ENCODE data around the gene CBY3. TPM values are rescaled to one million over a fixed set of nuclear protein-coding genes. Genes with fewer than 3 reads are reported as not detected.
"Not testable (repeated sequence)": the region's sequence is repeated elsewhere in the genome, so short reads cannot be mapped to it uniquely, and the experiment has no call there.

CBY3 gene
- total RNA-seq, 4 donors from 2014 or later: not detected

- DNase-seq (no peak), ATAC-seq (peak; percentile 4 to 10)
- Histone ChIP-seq H3K27me3 (no peaks in the 10 kb centered on the region), H3K36me3 (no peaks in the 10 kb centered on the region), H3K27ac (peak overlapping the region; percentile 84 to 100 (median 96)), H3K4me3 (peak overlapping the region; percentile 80 to 99 (median 86)), H3K9me3 (no peaks in the 10 kb centered on the region), H3K4me1 (peaks cover 21 to 34% of the 10 kb centered on the region in 2 donors)
- TF ChIP-seq POLR2A (IDR thresholded peaks at IDR 0.05): no peak
- TF ChIP-seq, protein P1, sequence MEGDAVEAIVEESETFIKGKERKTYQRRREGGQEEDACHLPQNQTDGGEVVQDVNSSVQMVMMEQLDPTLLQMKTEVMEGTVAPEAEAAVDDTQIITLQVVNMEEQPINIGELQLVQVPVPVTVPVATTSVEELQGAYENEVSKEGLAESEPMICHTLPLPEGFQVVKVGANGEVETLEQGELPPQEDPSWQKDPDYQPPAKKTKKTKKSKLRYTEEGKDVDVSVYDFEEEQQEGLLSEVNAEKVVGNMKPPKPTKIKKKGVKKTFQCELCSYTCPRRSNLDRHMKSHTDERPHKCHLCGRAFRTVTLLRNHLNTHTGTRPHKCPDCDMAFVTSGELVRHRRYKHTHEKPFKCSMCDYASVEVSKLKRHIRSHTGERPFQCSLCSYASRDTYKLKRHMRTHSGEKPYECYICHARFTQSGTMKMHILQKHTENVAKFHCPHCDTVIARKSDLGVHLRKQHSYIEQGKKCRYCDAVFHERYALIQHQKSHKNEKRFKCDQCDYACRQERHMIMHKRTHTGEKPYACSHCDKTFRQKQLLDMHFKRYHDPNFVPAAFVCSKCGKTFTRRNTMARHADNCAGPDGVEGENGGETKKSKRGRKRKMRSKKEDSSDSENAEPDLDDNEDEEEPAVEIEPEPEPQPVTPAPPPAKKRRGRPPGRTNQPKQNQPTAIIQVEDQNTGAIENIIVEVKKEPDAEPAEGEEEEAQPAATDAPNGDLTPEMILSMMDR (IDR thresholded peaks at IDR 0.05 in 4 of 5, conservative IDR thresholded peaks at IDR 0.05 in 1 of 5): no peak
- intact Hi-C loops (cut with DNase I; ENCODE audit: low total_unique reads) (no loop called here), in situ Hi-C loops (cut with MboI; ENCODE audit: low sequenced_read_pairs in 4 of 4) (no loop called here)
Measured at GRCh38 chr5:179699616-179700237, 18.9 kb upstream of the CBY3 start.

GRCh38 chr5:179698935-179699615, 18.2 kb upstream of the CBY3 start, which contains the start of gene CANX:
Gene CANX, plus strand, starts transcription at chr5:179698967. Its CDS starts 6,715 bp downstream, at chr5:179705682.
- Histone ChIP-seq H3K4me3 (peak within 1 kb of the TSS; percentile 83 to 99 (median 88)), H3K36me3 (no peaks in the 10 kb centered on the region), H3K27me3 (no peaks in the 10 kb centered on the region), H3K4me1 (peaks cover 21 to 34% of the 10 kb centered on the region in 2 donors), H3K9me3 (no peaks in the 10 kb centered on the region), H3K27ac (peak within 1 kb of the TSS; percentile 93 to 100 (median 98))
- in situ Hi-C loops (cut with MboI; ENCODE audit: low sequenced_read_pairs in 4 of 4) (no loop called here), intact Hi-C loops (cut with DNase I; ENCODE audit: low total_unique reads) (loop anchor here (1.0 kb wide), 7 partner anchors 21 to 208 kb away; partner anchors contain the start of genes MAML1, MGAT4B, MRNIP and TBC1D9B)
- peak; percentile 31 for ATAC-seq
- DNase-seq: no peak
- peak; percentile 89 for TF ChIP-seq POLR2A (IDR thresholded peaks at IDR 0.05)
- TF ChIP-seq, protein P1 (IDR thresholded peaks at IDR 0.05 in 4 of 5, conservative IDR thresholded peaks at IDR 0.05 in 1 of 5): peak in 1 of 5 experiments; percentile 9

- peak; percentile 90 to 96 for ATAC-seq
- Histone ChIP-seq H3K9me3 (no peaks in the 10 kb centered on the region), H3K36me3 (no peaks in the 10 kb centered on the region), H3K4me3 (peak overlapping the region; percentile 83 to 99 (median 88)), H3K4me1 (peaks cover 21 to 28% of the 10 kb centered on the region in 2 donors), H3K27me3 (no peaks in the 10 kb centered on the region), H3K27ac (peak overlapping the region; percentile 93 to 100 (median 98))
- TF ChIP-seq POLR2A (IDR thresholded peaks at IDR 0.05): peak; percentile 90 to 91
- TF ChIP-seq, protein P1 (IDR thresholded peaks at IDR 0.05 in 4 of 5, conservative IDR thresholded peaks at IDR 0.05 in 1 of 5): no peak
- intact Hi-C loops (cut with DNase I; ENCODE audit: low total_unique reads) (loop anchor here (1.0 kb wide), 7 partner anchors 20 to 209 kb away; partner anchors contain the start of genes MAML1, MGAT4B, MRNIP and TBC1D9B), in situ Hi-C loops (cut with MboI; ENCODE audit: low sequenced_read_pairs in 4 of 4) (no loop called here)
- DNase-seq: peak; percentile 99 to 100
Measured at GRCh38 chr5:179697993-179698934, 17.4 kb upstream of the CBY3 start.

DNA sequence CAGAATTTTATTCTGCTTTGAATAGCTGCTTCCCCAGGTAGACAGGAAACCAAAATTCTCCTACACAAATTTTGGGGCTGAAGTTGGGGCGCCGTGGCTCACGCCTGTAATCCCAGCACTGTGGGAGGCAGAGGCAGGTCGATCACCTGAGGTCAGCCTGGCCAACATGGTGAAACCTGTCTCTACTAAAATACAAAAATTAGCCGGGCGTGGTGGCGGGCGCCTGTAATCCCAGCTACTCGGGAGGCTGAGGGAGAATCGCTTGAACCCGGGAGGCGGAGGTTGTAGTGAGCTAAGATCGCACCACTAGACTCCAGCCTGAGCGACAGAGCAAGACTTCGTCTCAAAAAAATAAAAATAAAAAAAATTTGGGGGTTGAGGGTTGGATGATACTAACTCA, 16.7 kb upstream of the CBY3 start:
- H3K4me1 ChIP-seq: peaks cover 21 to 24% of the 10 kb centered on the region in 2 donors
- H3K27me3 ChIP-seq; H3K36me3 ChIP-seq; in situ Hi-C loops (cut with MboI; ENCODE audit: low sequenced_read_pairs in 4 of 4); intact Hi-C loops (cut with DNase I; ENCODE audit: low total_unique reads); ATAC-seq; H3K9me3 ChIP-seq; DNase-seq: not testable (repeated sequence)
- H3K27ac ChIP-seq: peak overlapping the region; percentile 93 to 99 (median 95)
- peak overlapping the region; percentile 72 to 85 (median 82) for H3K4me3 ChIP-seq
